GM13977 (cell line): ENCODE data around the gene PTPRCAP.

Experiments used
- DNase-seq: peaks from one replicate; pipeline ENCODE4 v3.0.0; 2012; ENCODE audit warnings: low spot score
- in situ Hi-C: fragments of 300-500 bp; cut with MboI; formaldehyde crosslinking; loops from one replicate; pipeline ENCODE4 v1.12.0; 2022; ENCODE audit warnings: low sequenced_read_pairs, low pct_unique_long_range_greater_than_20kb, mixed read lengths, inconsistent platforms; ENCODE audit not compliant: unreplicated experiment
- TF ChIP-seq, protein P1 (sequence below): IDR thresholded peaks from 2 replicates; pipeline ENCODE4 v1.5.1; 2012; ENCODE audit warnings: mild to moderate bottlenecking, control low read depth; ENCODE audit not compliant: insufficient read depth; ENCODE audit errors: extremely low read depth, missing control alignments

The PTPRCAP gene

GRCh38 chr11:67412495-67413179 is 24.8 kb downstream of the PTPRCAP start:
- TF ChIP-seq, protein P1, sequence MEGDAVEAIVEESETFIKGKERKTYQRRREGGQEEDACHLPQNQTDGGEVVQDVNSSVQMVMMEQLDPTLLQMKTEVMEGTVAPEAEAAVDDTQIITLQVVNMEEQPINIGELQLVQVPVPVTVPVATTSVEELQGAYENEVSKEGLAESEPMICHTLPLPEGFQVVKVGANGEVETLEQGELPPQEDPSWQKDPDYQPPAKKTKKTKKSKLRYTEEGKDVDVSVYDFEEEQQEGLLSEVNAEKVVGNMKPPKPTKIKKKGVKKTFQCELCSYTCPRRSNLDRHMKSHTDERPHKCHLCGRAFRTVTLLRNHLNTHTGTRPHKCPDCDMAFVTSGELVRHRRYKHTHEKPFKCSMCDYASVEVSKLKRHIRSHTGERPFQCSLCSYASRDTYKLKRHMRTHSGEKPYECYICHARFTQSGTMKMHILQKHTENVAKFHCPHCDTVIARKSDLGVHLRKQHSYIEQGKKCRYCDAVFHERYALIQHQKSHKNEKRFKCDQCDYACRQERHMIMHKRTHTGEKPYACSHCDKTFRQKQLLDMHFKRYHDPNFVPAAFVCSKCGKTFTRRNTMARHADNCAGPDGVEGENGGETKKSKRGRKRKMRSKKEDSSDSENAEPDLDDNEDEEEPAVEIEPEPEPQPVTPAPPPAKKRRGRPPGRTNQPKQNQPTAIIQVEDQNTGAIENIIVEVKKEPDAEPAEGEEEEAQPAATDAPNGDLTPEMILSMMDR: no peak
- in situ Hi-C loops: no loop called here
- DNase-seq: no peak

- no peak for DNase-seq
- TF ChIP-seq, protein P1: no peak
- in situ Hi-C loops: no loop called here
These were observed 25.7 kb downstream of the PTPRCAP start for GRCh38 chr11:67411785-67412152.

- DNase-seq: no peak
- TF ChIP-seq, protein P1: no peak
- in situ Hi-C loops: no loop called here
These were observed 26.3 kb downstream of the PTPRCAP start for GRCh38 chr11:67410984-67411784.

GRCh38 chr11:67410369-67410831 is 27.1 kb downstream of the PTPRCAP start:
- in situ Hi-C loops: no loop called here

DNA sequence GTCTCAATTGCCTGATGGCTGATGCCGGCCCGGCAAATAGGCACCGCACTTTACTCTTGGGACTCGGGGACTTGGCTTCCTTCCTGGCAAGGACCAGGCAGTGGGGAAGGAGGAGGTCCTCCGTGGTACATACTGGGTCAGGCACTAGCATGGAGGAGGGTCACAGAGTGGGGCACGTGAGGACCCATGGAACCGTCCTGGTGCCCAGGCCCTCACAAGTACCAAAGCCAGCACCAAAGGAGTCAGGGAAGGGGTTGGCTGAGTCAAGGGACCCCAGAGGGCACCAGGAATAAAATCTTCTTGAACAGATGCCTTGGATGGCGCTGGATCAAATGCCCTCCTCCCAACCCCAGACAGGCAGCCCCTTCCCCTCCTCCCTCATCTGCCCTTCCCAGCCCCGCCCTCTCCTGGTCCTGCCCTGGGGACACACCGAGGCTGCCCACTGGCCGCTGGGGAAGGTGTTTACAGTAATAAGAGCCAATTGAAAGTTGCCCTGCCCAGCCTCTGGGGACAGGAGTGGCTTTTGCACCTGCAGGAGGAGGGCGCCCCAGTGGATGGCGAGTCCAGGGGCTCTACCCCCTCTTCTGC is 27.6 kb downstream of the PTPRCAP start:
- in situ Hi-C loops: loop anchor here (10.0 kb wide), 1 partner anchor 55 kb away; the partner anchor contains the start of gene TMEM134
- DNase-seq: no peak
- TF ChIP-seq, protein P1: no peak

More at GRCh38 chr11:67410369-67410831, 27.1 kb downstream of the PTPRCAP start:
- TF ChIP-seq, protein P1: no peak
- no peak for DNase-seq

DNA sequence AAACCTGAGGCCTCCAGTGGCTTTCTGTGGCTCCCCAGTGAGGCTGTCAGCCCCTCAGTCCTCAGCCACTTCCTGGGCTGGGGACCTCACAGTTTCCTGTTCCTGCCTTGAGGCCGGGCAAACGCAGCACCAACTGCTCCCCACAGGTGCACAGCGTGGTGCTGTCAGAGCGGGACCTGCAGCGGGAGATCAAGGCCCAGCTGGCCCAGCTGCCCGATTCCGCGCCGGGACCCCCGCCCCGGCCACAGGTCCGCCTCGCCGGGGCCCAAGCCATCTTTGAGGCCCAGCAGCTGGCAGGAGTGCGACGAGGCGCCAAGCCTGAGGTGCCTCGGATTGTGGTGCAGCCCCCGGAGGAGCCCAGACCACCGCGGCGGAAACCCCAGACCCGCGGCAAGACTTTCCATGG is 28.2 kb downstream of the PTPRCAP start:
- DNase-seq: peak; percentile 86
- TF ChIP-seq, protein P1: no peak
- in situ Hi-C loops: loop anchor here (10.0 kb wide), 1 partner anchor 56 kb away; the partner anchor contains the start of gene TMEM134
